ENCODE results near the gene ZNF750.

ZNF750 gene

DNA sequence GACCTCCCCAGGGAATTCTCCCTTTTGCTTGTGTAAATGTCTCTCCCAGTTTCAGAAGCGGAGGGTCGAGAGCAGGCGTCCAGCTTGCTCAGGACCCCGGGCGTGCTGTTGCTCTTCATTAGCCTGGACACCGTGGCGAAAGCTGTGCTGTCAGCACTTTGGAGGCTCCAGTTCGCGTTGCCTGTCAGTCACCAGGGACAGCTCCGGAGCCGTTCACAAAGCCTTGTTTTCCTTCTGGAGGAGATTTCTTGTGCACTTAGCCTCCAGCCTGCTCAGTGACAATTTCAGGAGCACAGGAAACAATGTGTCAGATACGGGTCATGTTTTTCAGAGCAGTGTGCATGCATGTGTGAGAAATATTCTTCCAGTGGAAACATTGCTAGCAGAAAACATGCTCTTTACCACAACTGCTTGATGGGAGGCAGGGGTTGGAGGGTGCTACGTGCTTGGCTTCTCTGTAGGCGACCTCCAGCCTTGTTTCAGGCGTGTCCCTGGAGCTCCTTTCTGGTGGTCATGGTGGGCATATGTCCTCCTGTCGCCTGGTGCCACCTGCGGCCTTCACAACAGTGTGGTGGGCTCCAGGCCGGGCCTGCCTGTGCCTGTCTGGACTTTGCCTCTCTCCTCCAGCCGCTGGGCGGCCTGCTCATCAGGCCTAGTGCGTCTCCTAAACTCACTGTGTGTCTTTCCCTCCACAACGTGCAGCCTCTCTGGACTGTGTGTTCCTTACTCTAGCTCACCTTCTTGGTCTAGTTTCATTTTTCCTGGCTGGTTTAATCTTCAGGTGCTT is 29.0 kb downstream of the ZNF750 start:
- Histone ChIP-seq H3K4me1 (peaks cover 34 to 65% (median 57%) of the 10 kb centered on the region in 10 experiments), H3K4me2 (peak overlapping the region; percentile 12 to 89 (median 68)), H4K20me1 (peaks cover 0 to 89% (median 60%) of the 10 kb centered on the region in 11 experiments; a peak in 18 of 22 replicates), H3K9me3 (replicated peaks in 1 of 11) (peaks cover 0 to under 1% (median 0%) of the 10 kb centered on the region in 11 experiments; a peak in 1 of 22 replicates), H3K9ac (peak overlapping the region in 5 of 11 experiments; percentile 1 to 47 (median 33); a peak in 4 of 22 replicates), H3K27me3 (peaks cover 0 to 30% (median 0%) of the 10 kb centered on the region in 11 experiments; a peak in 8 of 22 replicates), H3K36me3 (peaks cover 26 to 61% (median 48%) of the 10 kb centered on the region in 11 experiments), H3K27ac (peak overlapping the region in 2 of 11 experiments; percentile 4 to 36; a peak in 1 of 22 replicates), H3K4me3 (no peak overlapping the region)
- no peak for TF ChIP-seq Cebpa-rat (IDR thresholded peaks at IDR 0.05)

DNA sequence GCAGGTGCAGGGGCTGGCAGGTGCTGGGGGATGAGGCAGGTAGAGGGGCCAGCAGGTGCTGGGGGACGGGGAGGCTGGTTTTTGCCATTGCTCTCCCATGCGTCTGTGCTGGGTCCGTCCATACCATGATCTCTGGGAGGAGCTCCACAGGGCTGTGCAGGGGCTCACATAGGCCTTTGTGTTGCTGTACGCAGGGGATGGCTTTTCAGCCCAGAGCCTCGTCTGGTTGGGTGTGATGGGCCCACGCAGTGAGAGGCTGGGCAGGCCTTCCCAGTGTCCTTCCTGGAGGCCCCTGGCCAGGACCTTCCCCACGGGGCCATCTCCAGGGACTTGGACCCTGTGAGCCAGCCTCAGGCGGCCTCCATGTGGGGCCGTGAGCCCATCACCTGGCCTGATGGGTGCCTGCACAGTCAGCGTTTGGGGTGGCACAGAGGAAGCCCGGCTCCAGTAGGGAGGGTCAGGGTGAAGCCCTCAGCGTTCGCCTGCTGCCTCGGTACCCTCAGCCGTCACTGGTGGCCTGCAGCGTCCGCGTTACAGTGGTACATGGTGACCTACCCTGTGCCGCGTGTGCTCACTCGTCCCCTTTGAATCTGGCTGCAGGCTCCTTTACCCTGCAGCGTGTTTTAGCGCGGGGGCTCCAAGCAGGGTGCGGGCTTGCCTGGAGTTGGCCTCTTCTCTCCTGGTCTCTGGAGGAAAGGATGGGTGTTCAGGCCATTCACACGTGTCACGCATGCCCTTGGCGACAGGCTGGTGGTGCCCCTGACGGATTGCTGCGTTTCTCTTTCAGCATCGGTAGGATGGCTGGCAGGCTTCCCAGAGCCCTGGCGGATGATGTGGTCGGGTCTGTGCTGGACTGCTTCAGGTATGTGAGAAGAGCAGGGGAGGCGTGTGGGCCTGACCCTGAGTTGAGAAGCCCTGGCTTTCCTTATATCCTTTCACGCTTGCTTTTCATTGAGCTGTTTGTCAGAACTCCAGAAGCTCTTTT is 30.6 kb downstream of the ZNF750 start:
- Histone ChIP-seq H3K9ac (no peak overlapping the region), H3K36me3 (peaks cover 18 to 60% (median 42%) of the 10 kb centered on the region in 11 experiments), H4K20me1 (peaks cover 0 to 96% (median 76%) of the 10 kb centered on the region in 11 experiments; a peak in 18 of 22 replicates), H3K4me3 (no peak overlapping the region), H3K27me3 (peaks cover 0 to 30% (median 0%) of the 10 kb centered on the region in 11 experiments; a peak in 8 of 22 replicates), H3K9me3 (replicated peaks in 1 of 11) (no peaks in the 10 kb centered on the region), H3K4me2 (peak overlapping the region in 6 of 11 experiments; percentile 65 to 89 (median 79); a peak in 10 of 22 replicates), H3K27ac (no peak overlapping the region), H3K4me1 (peaks cover 25 to 55% (median 41%) of the 10 kb centered on the region in 10 experiments)
- TF ChIP-seq Cebpa-rat (IDR thresholded peaks at IDR 0.05): no peak

DNA sequence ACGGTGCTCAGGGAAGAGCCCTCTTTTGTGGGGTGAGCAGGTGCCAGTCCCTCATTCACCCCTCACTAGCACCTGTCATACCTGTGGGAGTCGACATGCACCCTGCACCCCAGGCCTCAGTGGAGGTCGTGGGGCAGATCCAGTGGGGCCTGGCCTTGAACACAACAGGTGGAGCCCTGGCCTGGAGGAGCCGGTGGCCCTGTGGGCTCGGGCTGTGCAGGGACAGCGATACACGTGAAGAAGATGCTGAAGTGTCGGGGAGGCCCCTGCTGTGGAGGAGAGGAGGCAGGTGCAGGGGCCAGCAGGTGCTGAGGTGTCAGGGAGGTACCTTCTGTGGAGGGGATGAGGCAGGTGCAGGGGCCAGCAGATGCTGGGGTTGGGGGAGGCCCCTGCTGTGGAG is 31.8 kb downstream of the ZNF750 start:
- Histone ChIP-seq H3K27ac (no peak overlapping the region), H3K27me3 (peaks cover 0 to 28% (median 0%) of the 10 kb centered on the region in 11 experiments; a peak in 8 of 22 replicates), H3K4me3 (no peak overlapping the region), H4K20me1 (peaks cover 1 to 100% (median 83%) of the 10 kb centered on the region in 11 experiments; a peak in 19 of 22 replicates), H3K9ac (no peak overlapping the region), H3K4me1 (peaks cover 25 to 52% (median 39%) of the 10 kb centered on the region in 10 experiments), H3K9me3 (replicated peaks in 1 of 11) (no peaks in the 10 kb centered on the region), H3K36me3 (peaks cover 18 to 51% (median 38%) of the 10 kb centered on the region in 11 experiments), H3K4me2 (no peak overlapping the region)
- no peak for TF ChIP-seq Cebpa-rat (IDR thresholded peaks at IDR 0.05)

DNA sequence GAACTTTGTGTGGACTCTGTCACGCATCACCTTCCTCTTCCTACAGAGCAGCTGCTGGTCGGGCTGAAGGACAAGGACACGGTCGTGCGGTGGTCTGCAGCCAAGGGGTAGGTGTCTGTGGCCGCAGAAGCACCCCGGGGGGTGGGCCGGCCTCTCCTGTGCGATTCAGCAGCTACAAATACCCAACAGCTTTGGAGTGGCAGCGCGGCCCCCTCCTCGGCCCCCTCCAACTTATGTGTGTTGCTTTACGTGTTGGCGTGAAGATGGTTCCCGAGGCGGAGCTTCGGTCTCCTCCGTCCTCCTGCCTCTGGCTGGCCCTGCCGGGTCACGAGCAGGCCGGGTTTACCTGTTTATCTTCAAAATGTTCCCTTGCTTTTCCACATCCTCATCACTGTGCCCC is 32.3 kb downstream of the ZNF750 start:
- no peak for TF ChIP-seq Cebpa-rat (IDR thresholded peaks at IDR 0.05)
- no peaks in the 10 kb centered on the region for H3K9me3 ChIP-seq (replicated peaks in 1 of 11)
- peaks cover 6 to 100% (median 86%) of the 10 kb centered on the region in 11 experiments; a peak in 19 of 22 replicates for H4K20me1 ChIP-seq
- peaks cover 18 to 53% (median 36%) of the 10 kb centered on the region in 11 experiments for H3K36me3 ChIP-seq
- no peak overlapping the region for H3K27ac ChIP-seq
- H3K4me3 ChIP-seq: no peak overlapping the region
- no peak overlapping the region for H3K4me2 ChIP-seq
- no peak overlapping the region for H3K9ac ChIP-seq
- peaks cover 25 to 48% (median 36%) of the 10 kb centered on the region in 10 experiments for H3K4me1 ChIP-seq
- H3K27me3 ChIP-seq: peaks cover 0 to 23% (median 0%) of the 10 kb centered on the region in 11 experiments; a peak in 7 of 22 replicates

DNA sequence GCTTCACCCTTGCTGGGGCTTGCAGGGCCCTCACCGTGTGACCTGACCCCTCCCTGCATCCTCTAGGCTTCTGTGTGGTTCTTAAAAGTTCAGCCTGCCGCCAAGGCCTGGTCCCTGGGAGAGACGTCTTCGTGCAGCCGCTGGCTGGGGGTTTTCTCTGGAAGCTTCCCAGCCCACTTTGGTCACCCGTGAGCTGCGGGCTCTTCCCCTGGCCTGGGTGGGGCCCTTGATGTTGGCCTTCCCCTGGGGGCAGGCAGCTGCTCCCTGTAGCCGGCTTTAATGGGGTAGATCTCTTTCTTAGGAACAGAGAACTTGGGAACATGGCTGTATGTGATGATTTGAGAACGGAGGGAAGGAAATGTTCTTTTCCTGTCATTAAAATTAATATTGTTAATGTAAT is 32.7 kb downstream of the ZNF750 start:
- Histone ChIP-seq H3K4me3 (no peak overlapping the region), H3K9ac (0 out of 22 replicates have a peak overlapping the region, but pooled peaks of 1 of the 11 experiments have one; percentile 13), H3K4me2 (no peak overlapping the region), H3K36me3 (peaks cover 18 to 57% (median 37%) of the 10 kb centered on the region in 11 experiments), H3K9me3 (replicated peaks in 1 of 11) (no peaks in the 10 kb centered on the region), H3K27ac (no peak overlapping the region), H4K20me1 (peaks cover 8 to 100% (median 90%) of the 10 kb centered on the region in 11 experiments; a peak in 19 of 22 replicates), H3K4me1 (peaks cover 21 to 43% (median 31%) of the 10 kb centered on the region in 10 experiments), H3K27me3 (peaks cover 0 to 19% (median 0%) of the 10 kb centered on the region in 11 experiments; a peak in 7 of 22 replicates)
- no peak for TF ChIP-seq Cebpa-rat (IDR thresholded peaks at IDR 0.05)

DNA sequence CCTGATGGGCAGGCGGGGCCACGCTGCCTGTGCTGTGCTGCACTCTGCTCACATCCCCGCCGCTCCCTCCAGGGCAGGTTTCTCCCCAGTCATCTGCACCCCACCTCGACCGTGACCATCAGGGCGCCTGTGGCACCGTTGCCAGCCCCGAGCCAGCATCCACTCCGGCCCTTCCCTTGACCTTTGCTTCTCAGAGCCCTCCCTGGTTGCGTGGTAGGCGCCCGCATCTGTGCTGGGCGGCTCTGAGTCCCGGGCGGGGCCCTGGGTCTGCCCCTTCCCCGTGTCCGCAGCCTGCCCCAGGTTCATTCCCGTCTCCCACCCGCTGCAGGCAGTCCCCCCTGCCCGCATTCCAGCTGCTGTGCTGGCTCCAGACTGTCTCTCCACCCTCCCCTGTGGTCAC is 33.2 kb downstream of the ZNF750 start:
- Histone ChIP-seq H3K27ac (no peak overlapping the region), H3K9me3 (replicated peaks in 1 of 11) (peaks cover 0 to 3% (median 2%) of the 10 kb centered on the region in 11 experiments; a peak in 14 of 22 replicates), H3K4me2 (no peak overlapping the region), H3K27me3 (peaks cover 0 to 14% (median 0%) of the 10 kb centered on the region in 11 experiments; a peak in 5 of 22 replicates), H3K4me1 (peaks cover 16 to 38% (median 27%) of the 10 kb centered on the region in 10 experiments), H4K20me1 (peaks cover 8 to 100% (median 89%) of the 10 kb centered on the region in 11 experiments; a peak in 19 of 22 replicates), H3K36me3 (peaks cover 20 to 61% (median 40%) of the 10 kb centered on the region in 11 experiments), H3K4me3 (no peak overlapping the region), H3K9ac (no peak overlapping the region)
- no peak for TF ChIP-seq Cebpa-rat (IDR thresholded peaks at IDR 0.05)

DNA sequence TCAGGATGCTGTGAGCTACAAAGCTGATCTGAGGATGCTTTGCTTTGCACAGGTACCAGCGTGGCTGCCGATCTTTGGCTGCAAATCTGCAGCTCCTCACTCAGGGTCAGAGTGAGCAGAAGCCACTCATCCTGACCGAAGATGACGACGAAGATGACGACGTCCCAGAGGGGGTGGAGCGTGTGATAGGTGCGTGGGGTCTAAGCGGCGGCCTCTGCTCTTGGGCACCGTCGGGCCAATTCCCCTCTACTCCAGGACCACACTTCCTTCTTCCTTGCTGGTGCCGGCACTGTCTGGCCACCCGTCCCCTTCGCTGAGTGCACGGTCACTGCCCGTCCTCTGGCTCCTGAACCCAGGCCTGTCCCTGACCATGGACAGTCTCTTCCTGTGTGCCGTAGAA is 34.0 kb downstream of the ZNF750 start:
- H3K36me3 ChIP-seq: peaks cover 27 to 68% (median 46%) of the 10 kb centered on the region in 11 experiments
- H3K4me2 ChIP-seq: no peak overlapping the region
- no peak overlapping the region for H3K9ac ChIP-seq

DNA sequence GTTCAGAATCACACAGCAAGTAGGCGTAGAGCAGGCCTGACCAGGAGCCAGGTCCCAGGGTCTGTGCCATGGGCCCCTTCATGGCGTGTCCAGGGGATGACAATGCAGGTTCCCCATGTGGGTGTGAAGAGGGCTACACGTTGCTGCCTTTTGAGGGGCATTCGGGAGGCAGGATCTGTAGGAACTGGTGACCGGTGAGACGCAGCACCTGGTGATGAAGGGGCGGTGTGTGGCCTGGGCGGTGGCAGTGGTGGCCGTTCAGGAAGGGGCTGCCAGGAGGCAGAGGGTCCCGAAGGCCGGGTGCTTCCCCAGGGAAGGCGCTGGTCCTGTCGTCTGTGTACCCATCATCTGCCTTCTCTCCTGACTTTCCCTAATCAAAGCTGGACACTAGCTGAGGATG is 34.6 kb downstream of the ZNF750 start:
- Histone ChIP-seq H3K27me3 (peaks cover 0 to 7% (median 0%) of the 10 kb centered on the region in 11 experiments; a peak in 3 of 22 replicates), H3K4me1 (peaks cover 2 to 24% (median 13%) of the 10 kb centered on the region in 10 experiments; a peak in 19 of 20 replicates), H3K4me2 (no peak overlapping the region), H3K9ac (no peak overlapping the region), H4K20me1 (peaks cover 7 to 91% (median 79%) of the 10 kb centered on the region in 11 experiments; a peak in 19 of 22 replicates), H3K4me3 (no peak overlapping the region), H3K27ac (no peak overlapping the region), H3K36me3 (peaks cover 33 to 73% (median 51%) of the 10 kb centered on the region in 11 experiments), H3K9me3 (replicated peaks in 1 of 11) (peaks cover 0 to 15% (median 12%) of the 10 kb centered on the region in 11 experiments; a peak in 14 of 22 replicates)
- TF ChIP-seq Cebpa-rat (IDR thresholded peaks at IDR 0.05): no peak

More for the DNA sequence above, 34.0 kb downstream of the ZNF750 start:
- H3K4me3 ChIP-seq: no peak overlapping the region
- H3K9me3 ChIP-seq (replicated peaks in 1 of 11): peaks cover 0 to 10% (median 8%) of the 10 kb centered on the region in 11 experiments; a peak in 14 of 22 replicates
- no peak for TF ChIP-seq Cebpa-rat (IDR thresholded peaks at IDR 0.05)
- H3K4me1 ChIP-seq: peaks cover 8 to 30% (median 19%) of the 10 kb centered on the region in 10 experiments
- H4K20me1 ChIP-seq: peaks cover 8 to 97% (median 84%) of the 10 kb centered on the region in 11 experiments; a peak in 19 of 22 replicates
- peaks cover 0 to 10% (median 0%) of the 10 kb centered on the region in 11 experiments; a peak in 4 of 22 replicates for H3K27me3 ChIP-seq
- H3K27ac ChIP-seq: no peak overlapping the region

All from BLaER1 treated with 17β-estradiol and CSF1 and Interleukin-3, amounts not matched to agents 10 nM and 100 nM (cell line).